MCF 10A (cell line): ENCODE data around the gene CCDC57. TPM values are rescaled to one million over a fixed set of nuclear protein-coding genes. Genes with fewer than 3 reads are reported as not detected.
A peak's percentile ranks its signal among the peaks of the same experiment; 100 is the strongest.

Source experiments
- BruUV-seq: library from RNA; stranded (reverse); fragments of 400-500 nt; replicated peaks from 2 replicates; lab custom pipeline; 2021; lab: Mats Ljungman, UMichigan
- CTCF ChIA-PET: fragments of 300-600 bp; sonication (Branson Sonifier 250); formaldehyde crosslinking; extraction: SDS; loops from one replicate; lab custom pipeline; 2021; ENCODE audit warnings: antibody characterized with exemption, inconsistent platforms; lab: Yijun Ruan, JAX
- POLR2A ChIA-PET: fragments of 300-600, 350-650 bp; sonication (Branson Sonifier 250); formaldehyde crosslinking; extraction: SDS; loops from one replicate; lab custom pipeline; 2020; ENCODE audit warnings: antibody characterized with exemption, inconsistent platforms; lab: Yijun Ruan, JAX
- DNase-seq: peaks from one replicate; pipeline ENCODE4 v3.0.0-alpha.2; 2018; ENCODE audit not compliant: unreplicated experiment
- H3K27ac Mint-ChIP-seq: one replicate; pipeline ENCODE4 v1.8.0; 2022; ENCODE audit warnings: mild to moderate bottlenecking, low read depth, mixed read lengths; ENCODE audit not compliant: unreplicated experiment
- H3K27me3 Mint-ChIP-seq: one replicate; pipeline ENCODE4 v1.8.0; 2022; ENCODE audit warnings: mixed read lengths; ENCODE audit not compliant: insufficient read depth, unreplicated experiment
- H3K36me3 Mint-ChIP-seq: one replicate; pipeline ENCODE4 v1.8.0; 2022; ENCODE audit warnings: mild to moderate bottlenecking, moderate library complexity, mixed read lengths; ENCODE audit not compliant: insufficient read depth, unreplicated experiment
- H3K4me1 Mint-ChIP-seq: one replicate; pipeline ENCODE4 v1.8.0; 2022; ENCODE audit warnings: mixed read lengths; ENCODE audit not compliant: insufficient read depth, unreplicated experiment
- H3K4me3 Mint-ChIP-seq: one replicate; pipeline ENCODE4 v1.8.0; 2022; ENCODE audit warnings: mild to moderate bottlenecking, moderate library complexity, mixed read lengths; ENCODE audit not compliant: unreplicated experiment
- H3K9me3 Mint-ChIP-seq: one replicate; pipeline ENCODE4 v1.8.0; 2022; ENCODE audit warnings: mixed read lengths; ENCODE audit not compliant: unreplicated experiment
- intact Hi-C: fragments of 100-400 bp; cut with micrococcal nuclease; formaldehyde crosslinking; loops from 2 replicates; pipeline ENCODE4 v1.14.1; 2022
- total RNA-seq: library from RNA; stranded (reverse); gene quantifications from 2 replicates; pipeline ENCODE4 v1.2.3, GENCODE V29; 2022
- TF ChIP-seq, protein P1 (sequence below): fragments of 200-600 bp; IDR thresholded peaks from one replicate; pipeline ENCODE4 v1.8.0; 2022; ENCODE audit warnings: antibody characterized with exemption, mild to moderate bottlenecking; ENCODE audit not compliant: unreplicated experiment

Gene CCDC57
- total RNA-seq, 1 experiment from 2014 or later = 86.8 TPM

DNA sequence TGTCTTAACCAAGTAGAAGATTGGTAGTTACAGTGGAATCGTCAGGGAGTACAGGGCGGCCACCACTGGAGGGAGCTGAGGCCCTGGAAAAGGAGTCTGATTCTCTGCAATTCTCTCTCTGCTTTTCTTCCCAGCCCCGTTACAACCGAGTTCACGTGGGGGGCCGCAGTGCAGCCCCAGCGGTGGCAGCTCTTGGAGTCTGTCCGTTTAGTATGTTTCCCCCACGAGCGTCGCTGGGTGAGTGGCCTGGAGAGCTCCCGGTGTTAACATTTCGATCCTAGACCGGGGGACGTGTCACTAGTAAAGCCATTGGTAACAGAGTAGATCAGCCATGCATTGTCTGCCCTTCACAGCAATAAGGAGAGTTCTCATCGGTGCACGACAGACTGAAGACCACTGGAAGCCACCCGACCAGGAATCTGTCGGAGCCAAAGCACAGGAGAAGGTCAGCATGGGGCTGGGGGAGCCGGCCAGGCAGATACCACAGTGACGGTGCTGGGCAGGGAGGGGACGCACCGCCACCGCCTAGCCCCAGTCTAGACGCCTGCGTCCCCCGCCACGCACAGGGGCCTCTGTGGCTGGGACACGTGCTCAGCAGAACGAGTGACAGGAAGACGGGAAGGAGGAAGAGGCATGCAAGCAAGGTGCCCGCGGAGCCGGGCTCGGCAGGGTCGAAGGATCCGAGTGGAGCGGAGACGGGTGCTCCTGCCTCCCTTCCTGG lies 31.9 kb upstream of the CCDC57 start:
- H3K4me1 Mint-ChIP-seq = peaks cover 68% of the 10 kb centered on the region
- POLR2A ChIA-PET = interaction anchor here (0.6 to 6.6 kb wide), 6 partner anchors 9 to 290 kb away, joined by 3 to 66 read pairs (median 14); partner anchors contain the start of genes CSNK1D, SECTM1 and SLC16A3
- TF ChIP-seq, protein P1, sequence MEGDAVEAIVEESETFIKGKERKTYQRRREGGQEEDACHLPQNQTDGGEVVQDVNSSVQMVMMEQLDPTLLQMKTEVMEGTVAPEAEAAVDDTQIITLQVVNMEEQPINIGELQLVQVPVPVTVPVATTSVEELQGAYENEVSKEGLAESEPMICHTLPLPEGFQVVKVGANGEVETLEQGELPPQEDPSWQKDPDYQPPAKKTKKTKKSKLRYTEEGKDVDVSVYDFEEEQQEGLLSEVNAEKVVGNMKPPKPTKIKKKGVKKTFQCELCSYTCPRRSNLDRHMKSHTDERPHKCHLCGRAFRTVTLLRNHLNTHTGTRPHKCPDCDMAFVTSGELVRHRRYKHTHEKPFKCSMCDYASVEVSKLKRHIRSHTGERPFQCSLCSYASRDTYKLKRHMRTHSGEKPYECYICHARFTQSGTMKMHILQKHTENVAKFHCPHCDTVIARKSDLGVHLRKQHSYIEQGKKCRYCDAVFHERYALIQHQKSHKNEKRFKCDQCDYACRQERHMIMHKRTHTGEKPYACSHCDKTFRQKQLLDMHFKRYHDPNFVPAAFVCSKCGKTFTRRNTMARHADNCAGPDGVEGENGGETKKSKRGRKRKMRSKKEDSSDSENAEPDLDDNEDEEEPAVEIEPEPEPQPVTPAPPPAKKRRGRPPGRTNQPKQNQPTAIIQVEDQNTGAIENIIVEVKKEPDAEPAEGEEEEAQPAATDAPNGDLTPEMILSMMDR = peak; percentile 59
- intact Hi-C loops = loop anchor here (5.0 to 10.0 kb wide), 3 partner anchors 37 to 210 kb away; partner anchors contain the start of genes DCXR and RAC3
- no peak overlapping the region for H3K4me3 Mint-ChIP-seq
- BruUV-seq = no TSS peak
- H3K27me3 Mint-ChIP-seq = no peaks in the 10 kb centered on the region
- H3K36me3 Mint-ChIP-seq = peaks cover 100% of the 10 kb centered on the region
- no peak for DNase-seq
- no peaks in the 10 kb centered on the region for H3K9me3 Mint-ChIP-seq
- CTCF ChIA-PET = interaction anchor here (0.5 kb wide), 1 partner anchor 12 kb away, joined by 3 read pairs; no protein-coding TSS in a partner anchor
- peak overlapping the region; percentile 70 for H3K27ac Mint-ChIP-seq

DNA sequence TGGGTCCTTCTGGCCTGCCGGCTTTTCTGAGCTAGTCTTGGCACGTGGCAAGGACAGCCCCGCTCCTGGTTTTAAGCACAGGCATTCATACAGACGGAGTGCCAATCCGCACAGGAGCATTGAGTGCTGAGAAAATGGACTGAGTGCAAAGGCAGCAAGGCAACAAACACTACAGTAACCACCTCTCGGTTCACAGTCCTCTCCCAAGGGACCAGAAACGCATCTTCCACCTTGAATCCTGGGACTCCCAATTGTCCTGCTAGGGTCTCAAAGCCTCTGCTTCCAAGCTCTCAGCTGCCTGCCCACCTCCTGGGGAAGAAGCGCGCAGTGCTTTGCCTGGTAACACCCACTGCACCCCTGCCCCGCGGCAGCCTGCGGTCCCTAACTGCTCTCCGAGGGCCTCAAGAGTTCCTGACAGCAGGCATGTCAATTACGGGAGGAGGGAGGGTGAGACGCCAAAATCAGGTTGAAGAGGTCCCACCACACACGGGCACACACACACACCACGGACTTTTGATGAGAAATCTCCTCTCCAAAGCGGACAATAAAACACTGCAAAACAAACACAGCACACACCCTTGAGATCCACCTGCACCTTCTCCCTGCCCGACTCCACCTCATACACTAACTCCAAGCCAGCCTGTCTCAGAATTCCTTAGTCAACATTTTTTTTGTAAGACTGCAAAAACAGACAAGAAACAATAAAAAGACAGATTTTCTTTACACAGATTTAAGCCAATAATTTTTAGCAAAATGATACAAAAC lies 31.2 kb upstream of the CCDC57 start:
- Mint-ChIP-seq H3K27ac (peak overlapping the region; percentile 70), H3K4me3 (no peak overlapping the region), H3K36me3 (peaks cover 100% of the 10 kb centered on the region), H3K4me1 (peaks cover 71% of the 10 kb centered on the region), H3K27me3 (no peaks in the 10 kb centered on the region), H3K9me3 (no peaks in the 10 kb centered on the region)
- ChIA-PET CTCF (interaction anchor here (0.5 to 0.8 kb wide), 3 partner anchors 11 to 311 kb away, joined by 3 read pairs; no protein-coding TSS in a partner anchor), POLR2A (interaction anchor here (0.6 to 6.6 kb wide), 12 partner anchors 8 to 291 kb away, joined by 3 to 66 read pairs (median 10); partner anchors contain the start of genes CSNK1D, SECTM1 and SLC16A3)
- TSS peak; percentile 25 for BruUV-seq
- no peak for DNase-seq
- TF ChIP-seq, protein P1 = no peak
- intact Hi-C loops = loop anchor here (5.0 to 10.0 kb wide), 3 partner anchors 37 to 209 kb away; partner anchors contain the start of genes DCXR and RAC3

DNA sequence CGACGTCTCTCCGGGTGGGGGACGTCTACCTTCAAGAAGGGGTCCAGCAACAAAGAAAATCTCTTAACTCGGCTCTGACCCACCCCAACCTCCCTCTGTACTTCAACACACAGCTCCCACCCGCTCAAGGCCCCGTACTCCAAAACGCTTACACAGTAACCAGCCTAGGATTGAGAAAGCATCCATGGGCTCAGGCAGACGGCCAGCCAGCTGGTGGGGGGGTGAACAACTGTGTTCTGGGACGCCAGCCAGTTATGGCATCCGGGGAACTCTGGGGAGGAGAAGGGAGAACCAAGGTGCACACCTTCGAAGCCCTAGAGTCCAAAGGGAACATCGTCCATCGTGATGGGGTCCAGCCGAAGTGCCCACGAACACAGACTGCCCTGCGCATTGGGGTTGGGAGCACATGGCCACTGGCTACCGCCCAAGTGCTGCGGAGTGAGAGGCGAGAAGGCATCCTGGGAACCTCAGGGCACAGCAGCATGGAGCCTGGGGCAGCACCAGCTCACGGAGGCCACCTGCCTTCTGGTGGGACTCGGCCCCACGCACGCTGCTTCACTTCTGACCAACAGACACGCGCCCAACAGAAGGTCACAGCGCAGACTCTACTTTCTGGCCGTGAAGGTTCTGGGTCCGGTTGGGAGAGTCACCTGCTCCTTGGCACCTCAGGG lies 30.5 kb upstream of the CCDC57 start:
- TSS peak; percentile 2 for BruUV-seq
- POLR2A ChIA-PET = interaction anchor here (0.6 to 6.6 kb wide), 19 partner anchors 13 to 253 kb away, joined by 3 to 66 read pairs (median 5); partner anchors contain the start of genes CSNK1D, SECTM1 and SLC16A3
- Mint-ChIP-seq H3K4me1 (peaks cover 69% of the 10 kb centered on the region), H3K27me3 (no peaks in the 10 kb centered on the region), H3K9me3 (no peaks in the 10 kb centered on the region), H3K36me3 (peaks cover 100% of the 10 kb centered on the region), H3K4me3 (peak overlapping the region; percentile 16), H3K27ac (peak overlapping the region; percentile 75)
- CTCF ChIA-PET = interaction anchor here (0.6 to 0.8 kb wide), 3 partner anchors 38 to 872 kb away, joined by 3 to 4 read pairs (median 3); no protein-coding TSS in a partner anchor
- TF ChIP-seq, protein P1 = no peak
- intact Hi-C loops = loop anchor here (5.0 to 10.0 kb wide), 3 partner anchors 36 to 208 kb away; partner anchors contain the start of genes DCXR and RAC3
- DNase-seq = peak; percentile 95
